ENCODE measurements around the gene KMT2C.

Gene KMT2C

DNA sequence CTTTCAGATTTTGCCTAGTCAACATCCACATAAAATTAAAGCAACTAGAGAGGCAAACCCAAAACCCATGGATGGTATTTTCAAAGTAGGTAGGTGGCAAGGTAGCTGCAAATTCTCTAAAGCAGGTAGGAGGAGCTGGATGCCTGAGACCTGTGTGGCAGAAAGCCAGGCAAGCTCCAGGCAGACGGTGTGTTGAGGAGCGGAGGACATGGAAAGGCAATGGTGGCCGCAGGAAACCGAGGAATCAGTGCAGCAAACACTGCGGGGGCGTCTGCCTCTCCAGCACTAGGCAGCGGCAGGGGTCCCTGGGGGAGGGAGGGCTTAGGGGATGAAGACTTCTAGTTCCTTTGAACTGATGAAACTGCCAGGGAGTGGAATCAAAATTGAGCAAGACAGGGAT, 309.1 kb downstream of the KMT2C start:
- no peak for DNase-seq
- intact Hi-C loops (cut with DNase I) = no loop called here

GRCh38 chr7:152122540-152122939, 313.3 kb downstream of the KMT2C start:
- intact Hi-C loops (cut with DNase I) = no loop called here
- no peak for DNase-seq

DNA sequence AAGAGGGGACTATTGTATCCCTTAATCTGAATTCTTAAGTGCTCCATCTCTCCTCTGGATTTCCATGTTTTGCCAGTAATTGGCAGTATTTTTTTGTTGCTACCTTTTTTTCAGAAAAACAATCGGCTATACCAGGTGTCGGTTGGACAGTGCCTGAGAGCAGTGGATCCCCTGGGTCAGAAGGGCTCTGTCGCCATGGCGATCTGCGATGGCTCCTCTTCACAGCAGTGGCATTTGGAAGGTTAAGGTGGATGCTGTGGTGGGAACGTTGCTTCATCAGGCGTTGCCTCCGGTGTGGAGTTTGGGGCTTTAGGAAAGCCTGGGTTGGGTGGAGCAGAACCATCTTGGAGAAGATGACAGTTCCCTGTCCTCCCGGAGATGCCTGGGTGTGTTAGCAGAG, 314.4 kb downstream of the KMT2C start:
- intact Hi-C loops (cut with DNase I) = no loop called here

DNA sequence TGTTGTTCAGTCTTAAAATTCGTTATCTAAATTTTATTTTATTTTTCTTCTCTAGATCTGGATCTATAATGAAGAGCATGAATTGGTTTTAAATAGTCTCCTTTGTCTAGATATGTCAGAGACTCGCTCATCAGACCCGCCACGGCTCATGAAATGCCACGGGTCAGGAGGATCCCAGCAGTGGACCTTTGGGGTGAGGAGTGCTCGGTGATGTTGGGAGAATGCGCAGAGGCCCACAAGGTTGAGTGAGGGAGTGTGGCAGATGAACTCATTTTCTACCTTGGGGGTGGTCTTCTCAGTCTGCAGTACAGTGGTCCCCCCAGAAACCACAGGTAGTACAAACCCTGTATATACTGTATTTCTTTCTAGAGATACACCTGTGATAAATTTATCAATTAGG, 315.0 kb downstream of the KMT2C start:
- peak in 1 of 10 donors; percentile 45 for DNase-seq
- intact Hi-C loops (cut with DNase I) = no loop called here

More for the DNA sequence above, 314.4 kb downstream of the KMT2C start:
- peak in 1 of 10 donors; percentile 34 for DNase-seq

DNA sequence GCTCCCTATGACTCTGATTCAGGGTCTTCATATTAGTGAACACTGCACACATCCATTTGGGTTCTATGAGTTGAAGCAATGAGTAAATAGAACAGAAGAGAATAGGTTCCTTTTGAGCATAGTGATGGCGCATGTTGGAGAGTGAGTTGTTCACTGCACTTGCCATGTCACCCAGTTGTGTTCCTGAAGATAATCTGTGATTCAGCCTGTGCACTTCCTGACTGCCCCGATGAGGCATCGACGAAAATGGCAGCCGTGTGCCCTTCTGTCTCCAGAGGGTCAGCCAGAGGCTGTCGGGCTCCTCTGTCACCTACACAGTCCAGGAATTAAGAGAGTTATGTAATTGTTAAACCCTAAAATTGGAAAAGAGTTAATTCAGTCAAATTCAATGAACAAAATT, 315.6 kb downstream of the KMT2C start:
- no peak for DNase-seq
- intact Hi-C loops (cut with DNase I) = no loop called here

- no peak for DNase-seq
- intact Hi-C loops (cut with DNase I) = no loop called here
These were observed 318.4 kb downstream of the KMT2C start for GRCh38 chr7:152117356-152117755.

- intact Hi-C loops (cut with DNase I) = no loop called here
- DNase-seq = no peak
These were observed 320.6 kb downstream of the KMT2C start for GRCh38 chr7:152115021-152115718.

GRCh38 chr7:152112829-152113228, 323.0 kb downstream of the KMT2C start:
- intact Hi-C loops (cut with DNase I) = no loop called here
- no peak for DNase-seq

DNA sequence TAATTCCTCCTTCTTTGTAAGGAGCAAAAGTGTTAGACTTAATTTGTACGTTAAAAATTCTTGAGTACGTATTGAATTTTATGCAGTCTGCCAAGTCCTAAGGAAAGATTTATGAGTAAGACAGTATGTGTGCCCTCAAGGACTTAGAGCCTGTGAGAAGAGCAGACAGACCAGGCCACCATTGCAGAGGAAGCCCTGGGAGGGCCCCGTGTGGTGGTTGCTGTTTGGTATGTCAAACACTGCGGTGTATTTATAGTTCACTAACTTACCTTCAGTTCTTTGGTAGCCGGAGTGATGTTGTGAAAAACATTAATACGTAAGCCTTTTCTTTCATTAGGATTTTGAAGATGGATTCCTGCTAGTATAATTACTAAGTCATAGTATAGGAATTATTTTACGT, 327.4 kb downstream of the KMT2C start:
- DNase-seq = no peak
- intact Hi-C loops (cut with DNase I) = no loop called here

DNA sequence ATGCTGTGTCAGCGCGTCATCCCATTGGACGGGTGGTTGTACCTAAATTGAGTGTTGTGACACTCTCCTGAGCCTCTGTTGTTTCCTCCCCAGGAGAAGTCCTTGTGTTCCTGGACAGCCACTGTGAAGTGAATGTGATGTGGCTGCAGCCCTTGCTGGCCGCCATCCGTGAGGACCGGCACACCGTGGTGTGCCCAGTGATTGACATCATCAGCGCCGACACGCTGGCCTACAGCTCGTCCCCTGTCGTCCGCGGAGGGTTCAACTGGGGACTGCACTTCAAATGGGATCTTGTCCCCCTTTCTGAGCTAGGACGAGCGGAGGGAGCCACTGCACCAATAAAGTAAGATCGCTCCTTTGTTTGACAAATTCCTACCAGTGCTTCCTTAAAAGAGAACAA, 327.9 kb downstream of the KMT2C start:
- peak in 1 of 10 donors; percentile 43 for DNase-seq
- intact Hi-C loops (cut with DNase I) = no loop called here

- intact Hi-C loops (cut with DNase I) = no loop called here
- DNase-seq = no peak
These were observed 328.8 kb downstream of the KMT2C start for GRCh38 chr7:152106990-152107389.

DNA sequence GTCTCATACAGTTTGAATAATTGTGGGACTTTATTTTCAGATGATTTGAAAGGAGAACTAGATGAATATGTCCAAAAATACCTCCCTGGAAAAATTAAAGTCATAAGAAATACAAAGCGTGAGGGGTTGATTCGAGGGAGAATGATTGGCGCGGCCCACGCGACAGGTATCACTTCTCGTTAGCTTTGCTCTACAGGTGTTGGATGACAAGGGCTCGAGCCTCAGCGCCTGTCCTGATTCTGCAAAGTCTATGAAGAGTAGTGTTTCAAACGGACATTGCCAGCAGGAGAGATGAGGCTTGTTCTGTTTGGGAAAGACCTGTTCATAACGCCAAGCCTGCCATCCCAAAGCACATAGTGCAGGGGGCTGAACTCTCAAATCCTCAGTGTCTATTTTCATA, 330.6 kb downstream of the KMT2C start:
- peak in 1 of 10 donors; percentile 74 for DNase-seq
- intact Hi-C loops (cut with DNase I) = no loop called here

GRCh38 chr7:152103691-152104090, 332.1 kb downstream of the KMT2C start:
- intact Hi-C loops (cut with DNase I) = no loop called here
- no peak for DNase-seq

GRCh38 chr7:152103066-152103465, 332.7 kb downstream of the KMT2C start:
- intact Hi-C loops (cut with DNase I) = no loop called here
- no peak for DNase-seq

- DNase-seq = no peak
- intact Hi-C loops (cut with DNase I) = no loop called here
These were observed 338.5 kb downstream of the KMT2C start for GRCh38 chr7:152097330-152097729.

- intact Hi-C loops (cut with DNase I) = no loop called here
- DNase-seq = no peak
These were observed 340.0 kb downstream of the KMT2C start for GRCh38 chr7:152095771-152096170.

- no peak for DNase-seq
- intact Hi-C loops (cut with DNase I) = no loop called here
These were observed 342.1 kb downstream of the KMT2C start for GRCh38 chr7:152093717-152094116.

DNA sequence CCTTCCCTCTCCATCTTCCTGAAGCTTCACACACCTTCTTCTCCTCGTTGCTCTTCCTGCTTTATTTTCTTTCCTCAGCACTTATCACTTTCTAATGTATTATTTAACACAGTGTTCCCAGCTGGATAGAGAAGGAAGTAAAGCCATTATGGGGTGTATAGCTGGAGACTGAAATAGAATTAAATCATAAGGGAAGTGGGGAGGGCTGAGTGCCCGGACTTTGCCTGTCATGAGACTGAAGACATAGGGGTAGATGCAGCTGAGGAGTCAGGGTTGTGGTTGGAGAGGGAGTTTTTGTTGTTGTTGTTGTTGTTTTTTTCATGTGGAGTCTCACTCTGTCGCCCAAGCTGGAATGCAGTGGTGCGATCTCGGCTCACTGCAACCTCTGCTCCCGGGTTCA, 345.1 kb downstream of the KMT2C start:
- intact Hi-C loops (cut with DNase I) = no loop called here
- no peak for DNase-seq

DNA sequence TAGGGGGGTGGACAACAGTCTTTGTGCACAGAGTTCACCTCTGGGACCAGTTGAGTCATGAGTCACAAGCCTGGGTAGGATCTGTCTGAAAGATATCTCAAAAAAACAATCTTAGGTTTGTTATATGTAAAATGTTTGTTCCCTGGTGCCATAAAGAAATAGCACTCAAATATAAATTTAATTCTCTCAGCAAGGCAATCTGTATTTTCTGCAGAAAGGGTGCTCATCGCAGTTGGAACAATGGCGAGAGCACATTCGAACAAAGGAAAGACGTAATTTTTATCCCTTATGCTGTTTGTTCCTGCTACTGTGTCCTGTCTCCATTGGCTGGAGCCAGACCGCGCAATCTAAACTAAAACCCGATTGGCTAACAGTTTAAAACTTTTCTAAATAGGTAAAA, 346.6 kb downstream of the KMT2C start:
- intact Hi-C loops (cut with DNase I) = no loop called here
- peak in 1 of 10 donors; percentile 8 for DNase-seq

DNA sequence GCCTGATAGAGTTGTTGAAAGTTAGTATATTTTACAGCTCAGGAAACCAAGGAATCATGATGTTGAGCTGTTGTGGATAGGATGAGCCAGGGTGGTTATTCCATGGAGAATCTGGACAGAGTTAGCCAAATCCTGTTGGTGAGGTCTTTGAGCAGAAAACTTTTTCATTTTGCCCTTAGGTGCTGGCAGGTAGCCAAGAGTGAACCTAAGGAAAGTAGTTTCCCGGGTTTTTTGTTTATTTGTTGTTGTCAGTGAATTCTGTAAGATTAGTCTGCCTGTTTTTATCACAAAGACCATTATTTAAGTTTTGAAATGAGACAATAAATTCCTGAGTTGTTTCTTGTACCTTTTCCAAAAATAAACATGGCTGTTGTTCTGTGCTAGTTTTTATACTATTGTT, 349.3 kb downstream of the KMT2C start:
- DNase-seq = no peak
- intact Hi-C loops (cut with DNase I) = no loop called here

GRCh38 chr7:152085131-152085530, 350.7 kb downstream of the KMT2C start:
- intact Hi-C loops (cut with DNase I) = no loop called here
- no peak for DNase-seq

Measured in posterior cingulate gyrus (tissue), 11 donors.